Stimulated activated CD8-positive, alpha-beta memory T cell treated with anti-CD3 and anti-CD28 coated beads, Interleukin-4, amount 100 ng/mL, for 4 hours (primary cell): ENCODE measurements around the gene PML.

ENCODE experiments used
- DNase-seq, 2 donors: peaks; one replicate each; pipeline ENCODE4 v3.0.0-alpha.2; 2020; ENCODE audit warnings: low read depth in 2 of 2, low spot score in 1 of 2

Gene PML, protein sequence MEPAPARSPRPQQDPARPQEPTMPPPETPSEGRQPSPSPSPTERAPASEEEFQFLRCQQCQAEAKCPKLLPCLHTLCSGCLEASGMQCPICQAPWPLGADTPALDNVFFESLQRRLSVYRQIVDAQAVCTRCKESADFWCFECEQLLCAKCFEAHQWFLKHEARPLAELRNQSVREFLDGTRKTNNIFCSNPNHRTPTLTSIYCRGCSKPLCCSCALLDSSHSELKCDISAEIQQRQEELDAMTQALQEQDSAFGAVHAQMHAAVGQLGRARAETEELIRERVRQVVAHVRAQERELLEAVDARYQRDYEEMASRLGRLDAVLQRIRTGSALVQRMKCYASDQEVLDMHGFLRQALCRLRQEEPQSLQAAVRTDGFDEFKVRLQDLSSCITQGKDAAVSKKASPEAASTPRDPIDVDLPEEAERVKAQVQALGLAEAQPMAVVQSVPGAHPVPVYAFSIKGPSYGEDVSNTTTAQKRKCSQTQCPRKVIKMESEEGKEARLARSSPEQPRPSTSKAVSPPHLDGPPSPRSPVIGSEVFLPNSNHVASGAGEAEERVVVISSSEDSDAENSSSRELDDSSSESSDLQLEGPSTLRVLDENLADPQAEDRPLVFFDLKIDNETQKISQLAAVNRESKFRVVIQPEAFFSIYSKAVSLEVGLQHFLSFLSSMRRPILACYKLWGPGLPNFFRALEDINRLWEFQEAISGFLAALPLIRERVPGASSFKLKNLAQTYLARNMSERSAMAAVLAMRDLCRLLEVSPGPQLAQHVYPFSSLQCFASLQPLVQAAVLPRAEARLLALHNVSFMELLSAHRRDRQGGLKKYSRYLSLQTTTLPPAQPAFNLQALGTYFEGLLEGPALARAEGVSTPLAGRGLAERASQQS

DNA sequence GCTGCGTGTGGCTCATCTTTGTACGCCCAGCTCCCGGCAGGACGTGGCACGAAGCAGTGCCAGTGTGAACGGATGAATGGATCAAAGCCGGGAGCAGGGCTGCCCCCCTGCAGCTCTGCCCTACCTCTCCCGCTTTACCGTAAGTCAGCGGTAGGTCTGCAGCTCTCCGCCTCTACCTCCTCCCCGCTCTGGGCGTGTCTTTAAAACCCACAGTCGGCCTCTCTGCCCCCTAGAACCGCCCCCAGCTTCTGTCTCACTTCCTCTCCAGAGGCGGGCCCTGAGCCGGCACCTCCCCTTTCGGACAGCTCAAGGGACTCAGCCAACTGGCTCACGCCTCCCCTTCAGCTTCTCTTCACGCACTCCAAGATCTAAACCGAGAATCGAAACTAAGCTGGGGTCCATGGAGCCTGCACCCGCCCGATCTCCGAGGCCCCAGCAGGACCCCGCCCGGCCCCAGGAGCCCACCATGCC is at the start of gene PML:
Gene PML (plus strand): TSS at position 304 of the 471 bp plus-strand sequence. CDS start 97 bp downstream, at position 401.
- peak; percentile 82 to 88 for DNase-seq

DNA sequence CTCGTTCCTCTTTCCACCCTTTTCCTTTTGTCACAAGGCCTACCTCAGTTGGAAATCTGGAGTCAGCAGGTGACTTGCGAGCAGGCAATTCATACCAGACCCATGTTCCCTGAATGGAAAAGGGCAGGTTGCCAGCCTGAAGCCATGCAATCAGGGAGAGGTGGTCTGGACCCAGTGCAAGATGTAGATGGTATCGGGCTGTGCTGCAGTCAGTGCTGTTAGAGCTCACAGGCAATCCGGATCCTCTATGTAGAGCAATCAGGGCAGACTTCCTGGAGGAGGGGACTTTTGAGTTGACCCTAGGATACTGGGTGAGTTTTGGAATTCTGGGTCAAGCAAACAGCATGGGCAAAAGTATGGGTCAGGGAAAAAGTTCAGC is 49.4 kb upstream of the PML start:
- no peak for DNase-seq

DNA sequence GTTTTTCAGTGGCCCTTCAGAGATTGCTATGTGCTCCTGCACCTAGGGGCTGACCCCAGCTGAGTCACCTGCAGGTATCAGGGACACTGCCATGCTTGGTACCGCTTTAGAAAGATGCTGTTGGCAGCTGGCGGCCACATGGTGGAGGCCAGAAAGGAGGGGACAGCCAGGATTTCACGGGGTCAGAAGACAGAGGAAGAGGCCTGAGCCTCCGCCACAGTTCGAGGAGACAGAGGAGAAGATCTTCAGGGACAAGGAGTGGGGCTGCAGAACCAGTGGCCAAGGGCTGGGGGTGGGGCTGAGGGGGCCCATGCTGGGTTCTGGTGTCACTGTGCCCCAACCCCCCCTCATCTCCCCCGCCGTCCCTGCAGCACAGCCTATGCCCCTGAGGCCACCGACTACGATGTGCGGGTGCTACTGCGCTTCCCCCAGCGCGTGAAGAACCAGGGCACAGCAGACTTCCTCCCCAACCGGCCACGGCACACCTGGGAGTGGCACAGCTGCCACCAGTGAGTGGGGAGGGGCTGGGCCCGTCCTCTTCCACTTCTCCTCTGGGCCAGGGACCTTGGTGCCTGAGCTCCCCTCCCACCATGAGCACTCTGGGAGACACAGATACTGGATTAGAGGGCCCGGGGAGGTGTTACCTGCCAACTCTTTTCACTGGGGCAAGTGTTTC is 48.3 kb upstream of the PML start:
- no peak for DNase-seq

DNA sequence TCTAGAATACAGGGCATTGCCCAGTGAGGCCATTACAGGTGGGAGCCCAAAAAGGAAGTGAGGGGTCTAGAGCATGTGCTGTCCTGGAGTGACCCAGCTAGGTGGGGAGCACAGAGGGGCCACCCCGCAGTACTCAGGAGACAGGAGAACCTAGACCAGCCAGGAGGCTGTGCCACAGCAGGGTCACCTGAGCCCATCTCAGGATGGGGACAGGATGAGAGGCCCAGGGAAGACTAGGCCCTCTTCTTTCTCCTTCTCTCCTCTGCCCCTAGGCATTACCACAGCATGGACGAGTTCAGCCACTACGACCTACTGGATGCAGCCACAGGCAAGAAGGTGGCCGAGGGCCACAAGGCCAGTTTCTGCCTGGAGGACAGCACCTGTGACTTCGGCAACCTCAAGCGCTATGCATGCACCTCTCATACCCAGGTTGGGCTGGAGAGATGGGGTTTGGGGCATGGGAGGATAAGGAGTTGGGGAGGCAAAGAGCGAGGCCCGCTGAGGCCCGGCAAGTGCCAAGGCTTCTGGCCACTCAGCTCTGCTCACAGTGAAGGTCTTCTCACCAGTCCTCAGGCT is 47.6 kb upstream of the PML start:
- DNase-seq = no peak

DNA sequence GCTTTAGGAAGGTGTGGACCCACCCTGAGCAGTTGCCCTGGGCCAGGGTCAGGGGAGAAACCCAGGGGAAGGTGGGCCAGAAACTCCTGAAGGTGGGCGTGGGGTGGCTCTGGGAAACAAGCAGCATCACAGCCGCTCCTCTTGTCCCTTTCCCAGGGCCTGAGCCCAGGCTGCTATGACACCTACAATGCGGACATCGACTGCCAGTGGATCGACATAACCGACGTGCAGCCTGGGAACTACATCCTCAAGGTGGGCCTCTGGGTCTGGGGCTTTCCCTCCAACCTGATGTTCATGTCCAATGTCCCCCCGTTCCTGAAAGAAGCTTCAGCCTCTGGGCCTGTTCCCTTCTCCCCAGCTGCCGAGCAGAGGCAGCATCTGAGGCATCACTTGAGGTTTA is 46.9 kb upstream of the PML start:
- no peak for DNase-seq

DNA sequence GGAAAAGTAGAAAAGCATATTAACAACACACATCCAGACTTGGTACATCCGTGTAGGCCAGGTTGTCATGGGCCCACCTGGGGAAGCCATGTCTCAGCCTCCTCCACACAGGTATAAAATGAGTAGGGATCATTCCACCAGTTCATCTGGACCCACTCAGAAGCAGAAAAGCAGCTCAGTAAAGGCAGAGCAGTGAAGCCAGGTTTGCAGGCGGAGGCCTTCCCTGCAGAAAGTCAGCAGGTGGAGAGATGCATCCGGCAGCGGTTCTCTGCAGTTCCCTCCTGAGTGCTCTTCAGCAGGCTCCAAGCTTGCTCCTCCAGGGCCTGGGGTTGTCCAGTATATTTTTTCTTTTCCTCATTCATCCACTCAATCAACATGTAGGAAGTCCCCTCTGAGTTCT is 46.1 kb upstream of the PML start:
- no peak for DNase-seq

DNA sequence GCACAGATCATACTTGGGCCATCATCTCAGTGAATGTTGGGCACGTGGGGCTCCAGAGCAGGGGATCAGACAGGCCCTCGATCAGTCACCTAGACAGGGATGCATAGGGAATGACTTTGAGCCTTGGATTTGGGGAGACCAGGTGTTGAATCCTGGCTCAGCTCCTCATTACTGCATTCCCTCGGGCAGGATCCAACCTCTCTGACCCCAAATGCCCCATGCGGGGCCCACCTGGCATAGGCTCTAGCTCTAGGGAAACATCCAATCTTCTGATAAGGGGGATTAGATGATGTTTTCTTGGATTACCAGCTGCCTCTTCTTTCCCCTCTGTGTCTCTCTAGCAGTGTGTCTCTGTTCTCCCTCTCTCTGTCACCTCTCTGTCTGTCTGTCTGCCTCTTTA is 45.5 kb upstream of the PML start:
- DNase-seq = no peak

DNA sequence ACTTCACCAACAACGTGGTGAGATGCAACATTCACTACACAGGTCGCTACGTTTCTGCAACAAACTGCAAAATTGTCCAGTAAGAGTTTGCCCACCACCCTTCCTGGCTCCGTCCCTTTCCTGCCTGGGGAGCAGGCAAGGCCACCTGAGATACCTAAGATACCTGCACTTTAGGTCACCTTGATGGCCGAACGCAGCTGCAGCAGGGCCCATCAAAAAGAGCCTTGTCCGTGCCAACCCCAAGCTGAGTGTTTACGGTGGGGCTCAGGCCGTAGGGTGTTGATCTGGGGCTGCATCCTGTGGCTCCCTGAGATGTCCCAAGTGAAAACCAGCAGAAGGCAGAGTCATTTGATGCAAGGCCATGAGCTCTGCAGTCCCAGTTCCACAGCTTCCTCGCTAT is 45.0 kb upstream of the PML start:
- no peak for DNase-seq

DNA sequence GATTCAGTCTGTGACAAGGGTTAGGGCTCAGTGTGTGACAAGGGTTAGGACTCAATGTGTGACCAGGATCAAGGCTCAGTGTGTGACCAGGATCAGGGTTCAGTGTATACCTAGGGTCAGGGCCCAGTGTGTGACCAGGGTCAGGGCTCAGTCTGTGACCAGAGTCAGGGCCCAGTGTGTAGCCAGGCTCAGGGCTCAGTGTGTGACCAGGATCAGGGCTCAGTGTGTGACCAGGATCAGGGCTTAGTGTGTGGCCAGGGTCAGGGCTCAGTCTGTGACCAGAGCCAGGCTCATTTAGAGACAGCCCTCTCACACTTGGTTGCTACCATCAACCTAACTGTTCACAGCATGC is 44.1 kb upstream of the PML start:
- DNase-seq = no peak

DNA sequence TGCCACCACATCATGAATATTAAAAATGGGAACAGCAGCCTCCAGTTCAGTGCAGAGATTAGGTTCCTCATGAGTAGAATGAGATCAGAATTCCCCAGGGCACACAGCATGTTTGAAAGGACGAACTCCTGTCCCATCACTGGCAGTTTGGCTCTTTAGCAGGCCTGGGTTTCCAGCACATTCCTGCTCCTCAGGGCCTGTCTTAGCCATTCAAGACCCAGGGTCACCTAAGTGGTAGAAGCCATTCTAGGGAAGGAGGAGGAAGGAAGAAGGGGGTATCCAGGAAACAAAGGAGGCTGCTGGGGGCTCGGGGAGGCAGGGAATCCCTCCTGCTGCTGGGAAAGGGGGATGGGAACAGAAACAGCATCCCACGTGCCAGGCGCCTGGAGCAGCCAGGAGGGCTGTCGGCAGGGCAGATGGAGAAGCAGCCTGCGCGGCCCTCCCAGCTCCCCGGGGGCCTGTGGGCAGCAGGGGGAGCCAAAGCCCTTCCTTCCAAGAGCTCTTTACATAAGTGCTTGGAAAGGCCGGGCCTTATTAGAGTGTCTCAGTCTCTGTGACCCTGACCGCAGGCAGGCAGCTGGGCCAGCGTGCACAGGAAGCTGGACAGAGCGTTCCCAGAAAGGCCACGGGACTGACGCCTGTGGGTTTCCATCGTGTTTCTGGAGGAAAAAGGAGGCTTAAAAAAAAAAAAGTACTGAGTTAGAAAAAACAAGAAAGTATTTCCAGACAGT is 43.5 kb upstream of the PML start:
- peak; percentile 22 to 40 for DNase-seq

DNA sequence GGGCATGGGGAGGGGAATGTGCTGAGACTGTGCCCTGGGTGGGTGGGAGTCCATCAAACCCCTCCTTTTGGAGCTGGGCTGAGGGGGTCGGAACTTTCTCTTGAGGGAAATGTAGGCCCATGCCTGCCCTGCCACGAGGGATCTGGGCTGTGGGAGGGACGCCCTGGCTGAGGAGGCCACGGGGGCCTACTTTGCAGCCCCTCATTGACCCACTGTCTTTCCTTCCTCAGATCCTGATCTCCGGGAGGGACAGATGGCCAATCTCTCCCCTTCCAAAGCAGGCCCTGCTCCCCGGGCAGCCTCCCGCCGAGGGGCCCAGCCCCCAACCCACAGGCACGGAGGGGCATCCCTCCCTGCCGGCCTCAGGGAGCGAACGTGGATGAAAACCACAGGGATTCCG is 42.9 kb upstream of the PML start:
- no peak for DNase-seq

DNA sequence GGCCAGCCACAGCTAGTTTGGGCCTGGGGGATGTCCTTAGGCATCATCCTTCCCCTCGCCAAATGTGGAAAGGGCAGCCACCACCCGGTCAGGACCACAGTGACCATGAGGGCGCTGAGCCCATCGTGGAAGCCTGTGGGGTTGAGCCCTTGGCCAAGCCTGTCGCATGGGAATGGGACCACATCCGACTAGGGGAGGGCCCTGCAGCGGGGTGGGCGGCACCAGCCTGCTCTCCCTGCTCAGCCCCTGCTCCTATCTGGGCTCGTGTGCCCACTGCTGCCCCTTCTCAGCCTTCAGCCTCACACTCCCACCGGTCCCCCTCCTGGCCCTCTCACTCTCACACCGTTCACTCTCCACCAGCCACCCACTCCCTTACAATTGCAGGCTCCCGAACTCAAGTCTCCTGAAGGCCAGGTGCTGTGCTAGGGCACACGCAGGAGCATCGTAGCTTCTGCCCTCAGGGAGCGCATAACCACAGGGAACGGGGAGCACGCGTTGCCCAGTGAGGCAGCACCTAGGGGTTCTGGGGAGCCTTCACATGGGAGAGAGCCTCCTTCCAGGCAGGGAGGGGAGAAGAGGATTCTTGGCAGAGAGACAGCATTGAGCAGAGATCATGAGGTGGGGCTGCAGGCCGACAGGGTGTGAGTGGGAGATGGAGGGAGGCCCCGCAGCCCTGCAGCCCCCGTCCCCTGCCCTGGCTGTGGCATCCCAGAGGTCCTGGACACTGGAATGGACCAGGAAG is 42.2 kb upstream of the PML start:
- DNase-seq = no peak

DNA sequence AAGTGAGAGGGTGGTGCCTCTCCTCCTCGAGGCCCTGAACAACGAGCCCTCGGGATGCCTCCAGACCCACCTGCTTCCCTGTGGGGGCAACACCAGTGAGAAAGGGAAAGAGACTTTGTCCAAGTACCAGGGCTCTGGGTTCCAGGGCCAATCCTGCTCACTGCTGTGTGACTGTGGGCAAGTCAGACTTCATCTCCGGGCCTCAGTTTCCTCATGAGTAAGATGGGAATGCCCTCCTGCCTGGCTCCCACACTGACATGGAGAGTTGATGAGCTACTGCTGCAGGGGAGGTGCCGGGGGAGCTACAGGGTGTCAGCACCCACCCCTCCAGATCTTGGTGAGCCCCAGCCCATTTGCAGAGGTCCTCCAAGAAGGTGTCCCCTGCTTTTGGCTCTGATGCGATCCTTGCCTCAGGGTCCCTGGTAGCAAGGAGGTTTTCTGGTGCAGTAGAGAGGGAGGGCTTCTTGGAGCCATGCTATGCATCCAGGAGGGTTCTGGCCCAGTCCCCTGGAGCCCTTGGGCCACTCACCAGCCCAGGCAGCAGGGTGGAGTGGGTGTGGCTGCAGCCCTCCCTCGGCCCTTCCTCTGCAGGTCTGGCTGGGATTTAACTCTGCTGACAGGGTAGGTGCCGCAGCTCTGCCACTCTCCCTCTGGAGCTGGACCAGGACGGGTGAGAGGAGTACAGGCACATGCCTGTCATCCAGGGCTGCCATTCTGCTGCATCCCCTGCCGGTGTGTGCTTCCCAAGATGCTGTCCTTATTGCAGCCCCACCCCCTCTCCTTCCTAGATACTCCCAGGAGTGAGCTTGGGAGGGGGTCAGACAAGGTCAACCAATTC is 41.4 kb upstream of the PML start:
- no peak for DNase-seq

DNA sequence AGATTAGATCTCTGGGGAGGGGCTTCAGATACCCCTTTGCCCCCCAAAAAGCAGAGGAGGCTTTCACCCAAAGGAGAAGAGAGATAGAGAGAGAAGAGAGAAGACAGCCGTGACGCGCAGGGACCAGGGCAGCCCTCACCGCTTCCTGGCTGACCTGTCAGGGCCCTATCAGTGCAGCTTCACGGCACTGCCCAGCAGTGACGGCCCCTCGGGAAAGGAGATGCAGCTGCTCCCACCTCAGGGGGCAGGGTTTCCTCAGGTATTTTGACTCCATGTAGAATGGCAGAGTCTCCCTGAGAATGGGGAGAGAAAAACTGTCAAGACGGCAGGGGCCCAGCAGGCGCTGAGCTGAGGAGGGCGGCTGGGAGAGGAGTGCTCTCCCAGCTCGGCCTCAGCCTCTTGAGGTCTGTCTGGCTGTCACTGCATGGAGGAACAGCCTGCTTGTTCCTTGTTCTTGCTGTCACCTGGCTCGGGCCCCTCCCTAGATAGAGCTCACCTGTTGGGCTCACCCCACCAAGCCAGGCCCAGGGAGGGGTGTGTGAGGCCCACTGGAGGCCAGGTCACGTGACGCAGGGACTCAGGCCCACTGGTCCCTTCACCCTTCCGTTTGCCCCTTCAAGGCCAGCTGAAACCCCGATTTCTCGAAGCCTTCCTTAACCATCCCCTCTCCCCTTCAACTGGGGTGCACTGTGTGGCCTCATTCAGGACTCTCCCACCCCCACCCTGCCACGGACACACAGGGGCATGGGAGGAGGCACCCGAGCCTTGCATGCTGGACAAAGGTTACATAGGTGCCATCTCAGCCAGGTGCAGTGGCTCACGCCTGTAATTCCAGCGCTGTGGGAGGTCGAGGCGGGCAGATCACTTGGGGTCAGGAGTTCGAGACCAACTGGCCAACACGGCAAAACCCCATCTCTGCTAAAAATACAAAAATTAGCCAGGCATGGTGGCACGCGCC is 40.0 kb upstream of the PML start:
- no peak for DNase-seq

DNA sequence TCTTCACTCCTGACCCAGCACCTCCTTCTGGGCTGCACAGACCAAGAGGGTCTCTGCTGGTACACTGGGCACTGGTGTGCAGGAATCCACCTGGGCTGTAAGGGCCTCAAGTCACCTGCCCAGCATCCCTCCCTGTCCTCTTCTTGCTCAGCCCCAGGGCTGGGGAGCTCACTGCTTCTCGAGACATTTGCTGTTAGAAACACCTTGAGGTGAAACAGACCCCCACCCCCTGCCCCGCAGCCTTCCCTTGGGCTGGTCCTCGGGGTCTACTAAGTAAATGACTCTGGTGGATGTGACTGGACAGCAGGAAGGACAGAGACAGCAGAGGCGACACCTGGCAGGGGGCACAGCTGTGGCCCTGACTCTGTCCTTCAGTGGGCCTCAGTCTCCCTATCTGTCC is 39.2 kb upstream of the PML start:
- no peak for DNase-seq

DNA sequence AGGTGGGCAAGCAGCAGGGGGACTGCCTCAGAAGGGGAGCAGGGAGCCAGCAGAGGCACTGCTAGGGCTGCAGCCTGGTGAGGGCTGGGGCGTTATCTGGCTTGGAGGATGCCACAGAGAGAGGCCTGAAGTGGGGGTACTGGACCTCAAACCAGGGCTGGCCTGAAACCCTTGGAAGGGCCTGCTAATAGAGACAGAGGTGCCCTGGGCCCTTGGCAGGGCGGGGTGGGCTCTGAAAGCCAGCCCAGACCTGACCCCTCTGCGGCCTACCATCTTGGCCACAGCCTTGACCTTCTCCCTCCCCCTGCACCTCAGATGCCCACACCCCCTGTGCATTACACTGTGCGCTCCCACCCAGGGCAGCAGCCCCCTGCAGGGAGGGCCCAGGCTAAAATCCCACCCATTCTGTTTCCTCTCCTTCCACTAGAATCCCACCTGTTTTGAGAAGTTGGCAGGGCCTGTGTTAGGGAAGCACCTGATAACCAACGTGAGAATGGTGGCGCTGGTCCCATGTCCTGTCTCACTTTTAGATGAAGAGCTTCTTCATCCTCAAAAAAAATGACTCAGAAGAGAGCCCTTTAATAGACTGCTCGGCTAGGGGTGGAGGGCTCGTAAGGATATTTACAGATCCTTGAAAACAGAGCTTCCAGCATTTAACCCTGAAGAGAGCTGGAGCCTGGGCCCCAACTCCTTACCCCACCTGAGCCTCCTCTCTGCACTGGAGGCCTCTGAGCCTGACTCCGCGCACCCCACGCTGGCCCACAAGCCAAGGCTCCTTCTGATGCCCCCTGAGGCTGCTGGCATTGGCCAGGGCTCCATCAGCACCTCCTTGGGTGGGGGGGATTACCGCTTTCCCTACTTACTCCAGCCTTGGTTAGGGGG is 38.4 kb upstream of the PML start:
- no peak for DNase-seq

DNA sequence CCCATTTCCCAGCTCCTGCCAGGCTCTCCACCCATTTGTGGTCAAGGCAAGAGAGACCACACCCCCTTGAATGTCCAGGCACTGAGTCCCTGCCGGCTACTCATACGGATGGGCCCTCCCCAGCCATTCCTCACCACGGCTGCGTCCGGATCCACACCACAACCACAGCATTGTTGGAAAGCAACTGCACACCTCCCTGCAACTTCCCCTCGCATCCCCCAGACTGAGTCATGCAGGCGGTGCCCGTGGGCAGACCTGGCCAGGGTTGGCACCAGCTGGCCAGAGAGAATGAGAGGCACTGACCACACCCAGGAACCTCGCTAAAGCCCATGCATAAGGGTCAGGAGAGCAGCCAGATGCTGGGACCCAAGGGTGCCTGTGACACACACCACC is 37.8 kb upstream of the PML start:
- no peak for DNase-seq
